Activated CD8-positive, alpha-beta memory T cell treated with anti-CD3 and anti-CD28 coated beads for 36 hours (primary cell): ENCODE results near the gene ABCA2. TPM values are rescaled to one million over a fixed set of nuclear protein-coding genes. Genes with fewer than 3 reads are reported as not detected.

Experiments used
- CTCF ChIA-PET: fragments of 350-600 bp; sonication (Branson Sonifier 250); formaldehyde crosslinking; loops from one replicate; lab custom pipeline; 2021; ENCODE audit warnings: antibody characterized with exemption; lab: Charles Lee
- POLR2A ChIA-PET: fragments of 350-600 bp; sonication (Branson Sonifier 250); formaldehyde crosslinking; loops from one replicate; lab custom pipeline; 2021; ENCODE audit warnings: antibody characterized with exemption; lab: Charles Lee
- total RNA-seq, 2 experiments: library from RNA; stranded (reverse); gene quantifications; one replicate each; pipeline ENCODE4 v1.2.3, GENCODE V29; 2021

Gene ABCA2
- total RNA-seq, 2 experiments from 2014 or later = 9.8 to 10.3 TPM

DNA sequence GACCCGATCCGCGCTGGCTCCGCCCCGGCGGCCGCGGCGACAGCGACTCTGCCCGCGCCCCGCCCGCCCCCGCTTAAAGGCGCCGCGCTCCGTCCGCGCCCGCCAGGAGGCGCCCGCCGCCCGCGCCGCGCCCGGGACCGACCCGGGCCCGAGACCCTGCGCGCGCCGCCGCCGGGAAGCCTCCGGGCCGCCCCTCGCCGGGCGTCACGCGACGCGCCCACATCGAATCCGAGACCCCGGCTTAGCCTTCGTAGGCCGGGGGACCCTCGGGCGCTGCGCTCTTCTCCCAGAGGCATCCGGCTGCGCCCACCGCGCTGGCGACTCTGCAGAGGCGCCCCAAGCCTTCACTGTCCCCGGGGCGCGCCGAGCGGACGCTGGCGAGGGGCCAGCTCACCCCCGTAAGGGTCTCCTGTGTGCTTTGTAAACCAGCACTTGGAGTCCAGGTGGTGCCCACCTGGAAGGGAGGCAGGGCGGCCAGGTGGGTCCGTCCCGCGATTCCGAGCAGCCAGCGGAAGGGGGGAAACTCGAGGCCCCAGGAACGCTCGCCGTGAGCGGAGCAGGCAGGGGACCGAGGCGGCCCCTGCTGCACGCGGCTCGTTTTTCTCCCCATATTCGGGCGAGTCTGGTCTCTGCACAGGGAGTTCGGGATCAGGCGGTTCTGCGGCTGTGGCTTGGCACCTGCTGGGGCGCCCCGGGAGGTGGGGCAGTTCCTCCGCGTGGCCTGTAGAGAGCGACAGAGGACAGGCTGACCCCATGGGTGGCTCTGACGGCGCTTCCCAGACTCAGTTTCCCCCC is 423 bp upstream of the ABCA2 start:
- ChIA-PET CTCF (interaction anchor here (0.7 to 3.6 kb wide), 43 partner anchors 7 to 490 kb away, joined by 3 to 30 read pairs (median 5); partner anchors contain the start of genes AJM1, CLIC3, MAN1B1 and NPDC1), POLR2A (interaction anchor here (1.3 to 1.7 kb wide), 3 partner anchors 28 to 58 kb away, joined by 4 to 5 read pairs (median 4); partner anchors contain the start of genes MAN1B1 and PAXX)

DNA sequence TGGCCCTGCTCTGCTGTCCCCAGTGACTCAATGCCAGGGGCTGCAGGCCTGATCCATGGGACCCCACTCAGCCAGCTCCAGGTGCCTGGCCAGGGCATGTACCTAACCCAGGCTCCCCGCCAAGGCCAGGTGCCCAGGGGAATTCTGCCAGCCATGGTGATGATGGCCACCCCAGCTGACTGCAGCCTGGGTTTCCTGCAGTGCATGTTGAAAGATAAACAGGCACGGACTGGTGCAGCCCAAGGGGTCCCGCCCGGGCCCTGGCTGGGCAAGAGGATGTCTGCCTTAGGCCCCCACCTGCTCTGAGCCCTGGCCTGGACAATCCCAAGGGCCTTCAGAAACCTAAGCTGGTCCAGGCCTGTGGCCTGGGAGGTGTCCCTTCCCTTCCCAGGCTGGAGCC is 1.2 kb downstream of the ABCA2 start:
- ChIA-PET POLR2A (interaction anchor here (1.0 to 1.7 kb wide), 3 partner anchors 27 to 141 kb away, joined by 3 to 5 read pairs (median 4); partner anchors contain the start of genes MAN1B1 and TRAF2), CTCF (interaction anchor here (0.6 to 4.0 kb wide), 10 partner anchors 8 to 133 kb away, joined by 3 to 24 read pairs (median 4); partner anchors contain the start of genes NPDC1 and PAXX)

DNA sequence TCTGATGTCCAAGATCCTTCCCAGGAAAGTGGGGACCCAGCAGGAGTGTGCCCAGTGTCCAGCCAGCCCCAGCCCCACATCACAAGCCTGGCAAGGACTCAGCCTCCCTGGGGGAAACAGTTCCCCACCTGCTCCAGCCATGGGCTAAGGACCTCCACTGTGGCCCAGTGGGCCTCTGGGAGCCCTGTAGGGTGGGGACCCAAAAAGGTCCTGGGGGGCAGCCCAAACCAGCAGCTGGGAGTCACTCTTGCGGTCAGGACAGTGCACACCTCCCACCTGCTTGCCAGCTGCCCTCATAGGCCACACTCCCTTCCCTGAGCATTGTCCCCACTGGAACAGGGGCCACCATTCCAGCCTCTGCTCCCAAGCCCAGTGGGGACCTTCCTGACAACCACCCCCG is 1.7 kb downstream of the ABCA2 start:
- ChIA-PET POLR2A (interaction anchor here (1.0 to 1.3 kb wide), 2 partner anchors 26 to 141 kb away, joined by 3 to 5 read pairs; partner anchors contain the start of gene TRAF2), CTCF (interaction anchor here (0.6 to 4.0 kb wide), 11 partner anchors 9 to 133 kb away, joined by 3 to 24 read pairs (median 3); partner anchors contain the start of genes NPDC1 and PAXX)

DNA sequence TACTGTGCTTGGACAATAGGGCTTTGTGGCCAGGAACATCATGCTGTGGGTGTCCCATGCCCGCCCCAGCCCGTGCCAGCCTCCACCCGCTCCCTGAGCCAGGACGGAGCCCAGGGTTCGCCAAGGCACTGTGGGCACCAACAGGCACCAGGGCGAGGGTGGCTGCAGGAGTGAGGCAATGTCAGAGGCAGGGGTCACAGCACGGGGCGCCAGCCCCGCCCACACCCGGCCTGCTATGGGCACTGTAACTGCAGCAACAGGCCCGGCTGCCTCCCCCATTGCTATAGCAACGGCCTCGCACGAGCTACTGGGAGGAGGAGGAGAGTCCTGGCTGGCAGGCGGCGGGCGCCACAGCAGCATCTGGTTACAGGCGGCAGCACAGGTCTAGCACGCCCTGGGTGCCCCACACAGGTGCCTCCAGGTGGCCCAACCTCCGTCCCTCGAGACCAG is 2.5 kb downstream of the ABCA2 start:
- CTCF ChIA-PET = interaction anchor here (0.7 to 4.0 kb wide), 10 partner anchors 10 to 197 kb away, joined by 3 to 24 read pairs (median 4); partner anchors contain the start of gene NPDC1
- POLR2A ChIA-PET = no interaction called here

DNA sequence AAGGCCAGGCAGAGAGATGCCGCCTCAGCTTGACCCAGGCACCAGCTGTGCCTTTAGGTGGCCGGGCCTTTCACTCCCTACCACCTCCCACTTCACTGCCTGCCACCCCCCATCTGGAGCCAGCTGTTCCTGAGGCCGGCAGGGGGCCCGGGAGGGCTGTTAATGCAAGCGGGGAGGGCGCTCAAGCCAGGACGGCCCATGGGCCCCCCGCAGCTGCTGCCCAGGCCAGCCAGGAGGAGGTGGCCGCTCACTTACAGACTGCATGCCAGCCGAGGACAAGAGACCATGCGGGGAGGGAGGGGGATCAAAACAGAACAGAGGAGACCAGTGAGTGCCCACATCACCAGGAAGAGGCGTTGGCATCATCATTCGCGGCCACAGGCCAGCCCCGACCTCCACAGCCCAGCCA is 4.5 kb downstream of the ABCA2 start:
- ChIA-PET POLR2A (no interaction called here), CTCF (interaction anchor here (6.0 kb wide), 1 partner anchor 12 kb away, joined by 31 read pairs; no protein-coding TSS in a partner anchor)

DNA sequence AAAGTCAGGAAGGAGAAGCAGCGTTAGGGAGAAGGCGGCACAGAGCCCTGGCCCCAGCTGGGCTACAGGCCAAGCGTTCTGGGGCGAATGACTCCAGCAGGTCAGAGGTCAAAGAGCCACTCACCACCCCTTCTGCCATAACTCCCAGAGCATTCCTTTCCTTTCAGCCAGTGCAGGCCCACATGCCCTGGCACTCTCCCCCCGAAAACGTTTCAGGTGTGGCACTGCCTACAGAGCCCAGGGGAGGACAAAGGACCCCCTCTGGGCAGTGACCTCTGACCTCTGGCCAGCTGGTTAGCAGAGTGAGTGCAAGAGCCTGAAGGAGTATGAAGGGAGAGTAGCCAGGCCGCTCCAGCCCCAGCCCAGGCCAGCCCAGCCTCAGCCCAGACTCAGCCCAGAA is 4.9 kb downstream of the ABCA2 start:
- POLR2A ChIA-PET = no interaction called here
- CTCF ChIA-PET = interaction anchor here (6.0 kb wide), 1 partner anchor 12 kb away, joined by 31 read pairs; no protein-coding TSS in a partner anchor

DNA sequence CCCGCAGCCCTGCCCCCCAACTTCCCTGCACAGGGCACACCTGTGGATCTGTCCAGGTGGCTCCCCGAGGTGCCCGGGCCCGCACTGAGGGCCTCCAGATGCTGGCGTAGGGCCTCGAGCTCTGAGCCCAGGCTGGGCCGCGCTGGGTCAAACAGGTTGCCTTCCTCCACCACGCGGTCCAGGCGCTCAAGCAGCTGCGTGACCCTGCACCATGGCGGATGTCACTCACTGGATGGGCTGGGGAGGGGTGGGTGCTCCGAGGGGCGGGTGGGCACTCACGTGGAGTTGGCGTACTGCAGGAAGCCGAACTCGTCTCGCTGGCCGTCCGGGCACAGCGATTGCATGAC is 5.4 kb downstream of the ABCA2 start:
- CTCF ChIA-PET = interaction anchor here (0.6 to 6.0 kb wide), 3 partner anchors 13 to 48 kb away, joined by 3 to 31 read pairs (median 3); partner anchors contain the start of gene SAPCD2
- POLR2A ChIA-PET = interaction anchor here (0.5 kb wide), 1 partner anchor 151 kb away, joined by 3 read pairs; no protein-coding TSS in a partner anchor

DNA sequence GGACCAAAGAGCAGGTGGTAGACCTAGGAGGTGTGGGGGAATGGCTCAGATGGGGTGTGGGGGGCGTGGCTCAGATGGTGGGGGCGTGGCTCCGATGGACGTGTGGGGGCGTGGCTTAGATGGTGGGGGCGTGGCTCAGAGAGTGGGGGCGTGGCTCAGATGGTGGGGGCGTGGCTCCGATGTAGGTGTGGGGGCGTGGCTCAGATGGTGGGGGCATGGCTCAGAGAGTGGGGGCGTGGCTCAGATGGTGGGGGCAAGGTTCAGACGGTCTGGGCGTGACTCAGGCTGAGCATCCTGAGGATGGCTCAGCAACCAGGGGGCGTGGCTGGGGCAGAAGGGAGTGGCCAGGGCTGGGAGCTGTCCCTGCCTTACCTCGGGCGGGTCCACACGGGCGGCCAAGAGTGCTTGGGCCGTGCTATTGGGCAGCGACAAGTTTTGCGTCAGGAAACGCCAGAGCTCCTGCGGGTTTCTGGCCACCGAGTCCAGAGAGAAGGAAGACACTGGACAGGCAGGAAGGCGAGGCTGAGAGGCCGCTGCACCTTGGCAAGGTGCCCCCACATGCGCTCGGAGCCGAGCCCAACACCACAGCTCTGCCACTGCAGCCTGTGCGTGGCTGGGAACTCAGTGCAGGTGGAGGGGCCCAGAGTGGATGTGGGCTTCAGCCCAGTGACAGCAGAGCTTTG is 5.9 kb downstream of the ABCA2 start:
- POLR2A ChIA-PET = interaction anchor here (0.5 to 0.6 kb wide), 2 partner anchors 150 to 211 kb away, joined by 3 to 5 read pairs; no protein-coding TSS in a partner anchor
- CTCF ChIA-PET = interaction anchor here (0.6 to 6.0 kb wide), 3 partner anchors 13 to 48 kb away, joined by 3 to 31 read pairs (median 3); partner anchors contain the start of gene SAPCD2

DNA sequence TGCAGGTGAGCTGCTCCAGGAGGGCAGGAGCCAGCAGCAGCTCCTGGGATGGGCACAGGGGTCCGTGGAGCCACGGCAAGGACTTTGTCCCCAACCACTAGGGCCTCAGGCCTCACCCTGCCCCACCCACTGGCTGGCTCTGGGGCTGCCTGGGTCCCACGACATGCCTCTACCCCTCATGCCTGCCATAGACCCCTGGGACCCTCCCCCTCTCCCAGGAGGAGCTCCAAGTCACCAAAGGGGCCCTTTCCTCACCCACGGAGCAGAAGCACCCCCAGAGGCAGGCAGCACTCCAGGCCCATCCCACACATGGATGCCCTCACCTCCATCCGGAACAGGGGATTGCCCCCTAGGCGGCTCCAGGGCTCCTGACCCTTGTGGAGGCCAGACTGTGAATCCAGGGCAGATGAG is 6.5 kb downstream of the ABCA2 start:
- ChIA-PET POLR2A (interaction anchor here (0.6 to 1.2 kb wide), 2 partner anchors 13 to 210 kb away, joined by 3 to 5 read pairs; no protein-coding TSS in a partner anchor), CTCF (interaction anchor here (1.0 to 6.0 kb wide), 2 partner anchors 8 to 14 kb away, joined by 4 to 31 read pairs; no protein-coding TSS in a partner anchor)

DNA sequence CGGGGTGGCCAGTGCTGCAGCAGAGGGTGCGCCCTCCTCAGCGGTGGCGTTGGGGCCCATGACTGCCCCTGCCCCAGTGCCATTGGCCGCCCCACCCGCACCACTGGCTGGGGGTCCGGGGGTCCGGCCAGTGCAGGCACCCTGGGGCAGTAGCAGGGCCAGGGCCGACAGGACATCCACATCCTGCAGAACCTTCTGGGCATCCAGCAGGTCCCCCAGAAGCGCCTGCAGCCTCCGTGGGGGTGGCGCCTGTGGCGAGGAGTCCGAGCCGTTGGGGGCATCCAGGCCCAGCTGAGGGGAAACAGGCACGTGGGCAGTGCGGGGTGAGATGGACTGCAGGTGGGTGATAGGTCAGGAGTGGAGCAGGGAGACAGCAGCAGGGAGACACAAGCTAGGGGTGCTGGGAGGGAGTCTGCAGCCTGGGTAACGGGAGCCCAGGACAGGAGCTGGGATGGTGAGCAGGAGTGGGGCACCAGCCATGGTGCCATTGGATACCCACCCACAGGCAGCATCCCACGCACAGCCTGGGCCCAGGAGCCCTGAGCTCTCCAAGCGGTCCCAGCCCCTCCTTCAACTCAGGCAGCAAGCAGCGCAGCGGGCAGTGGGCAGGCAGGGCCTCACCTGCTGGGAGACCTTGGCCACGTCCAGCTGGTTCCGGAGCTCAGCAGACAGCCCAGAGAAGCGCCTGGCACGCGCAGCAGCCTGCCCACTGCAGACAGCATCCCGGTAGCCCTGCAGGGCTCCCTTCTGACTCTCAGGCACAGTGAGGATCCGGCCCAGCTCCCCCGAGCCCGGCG is 7.1 kb downstream of the ABCA2 start:
- POLR2A ChIA-PET = interaction anchor here (1.2 kb wide), 1 partner anchor 14 kb away, joined by 3 read pairs; no protein-coding TSS in a partner anchor
- CTCF ChIA-PET = interaction anchor here (1.0 to 6.0 kb wide), 3 partner anchors 8 to 43 kb away, joined by 4 to 31 read pairs (median 4); no protein-coding TSS in a partner anchor

DNA sequence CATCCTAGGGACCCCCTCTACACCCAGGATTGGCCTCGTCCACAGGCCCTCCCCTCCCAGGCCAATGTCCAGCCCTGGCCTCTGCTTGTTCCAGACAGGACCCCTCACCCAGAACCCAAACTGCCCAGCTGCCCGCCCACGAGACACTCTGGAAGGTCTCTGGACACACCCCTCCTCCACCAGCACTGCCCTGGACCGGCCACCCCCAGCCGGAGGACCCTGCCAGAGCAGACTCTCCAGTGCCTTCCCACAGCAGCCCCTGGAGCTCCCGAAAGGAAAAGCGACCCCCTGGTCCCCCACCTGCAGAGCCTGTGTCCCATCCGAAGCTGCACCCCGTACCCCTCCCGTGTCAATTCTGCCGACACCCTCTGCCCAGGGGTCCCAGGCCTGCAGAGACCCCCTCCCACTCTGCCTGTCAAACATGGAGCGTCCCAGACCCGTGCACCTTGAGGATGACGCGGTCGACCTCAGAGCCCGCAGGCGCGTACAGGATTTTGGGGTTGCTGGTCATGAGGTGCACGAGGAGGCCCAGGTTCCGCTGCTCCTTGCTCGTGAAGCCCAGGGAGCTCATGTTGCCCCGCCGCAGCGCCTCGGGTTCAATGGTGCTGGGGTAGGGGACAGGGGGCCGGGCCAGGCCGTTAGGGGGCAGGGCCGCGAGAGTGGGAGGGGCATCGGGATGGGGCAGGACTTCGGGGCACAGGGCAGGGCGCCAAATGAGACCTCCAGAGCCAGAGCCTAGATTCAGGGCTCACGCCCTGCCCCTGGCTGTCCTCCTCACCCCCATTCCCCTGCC is 8.0 kb downstream of the ABCA2 start:
- POLR2A ChIA-PET = interaction anchor here (0.6 to 1.2 kb wide), 2 partner anchors 15 to 577 kb away, joined by 3 to 6 read pairs; no protein-coding TSS in a partner anchor
- CTCF ChIA-PET = interaction anchor here (0.7 to 6.0 kb wide), 6 partner anchors 9 to 250 kb away, joined by 3 to 31 read pairs (median 4); partner anchors contain the start of gene ABCA2

DNA sequence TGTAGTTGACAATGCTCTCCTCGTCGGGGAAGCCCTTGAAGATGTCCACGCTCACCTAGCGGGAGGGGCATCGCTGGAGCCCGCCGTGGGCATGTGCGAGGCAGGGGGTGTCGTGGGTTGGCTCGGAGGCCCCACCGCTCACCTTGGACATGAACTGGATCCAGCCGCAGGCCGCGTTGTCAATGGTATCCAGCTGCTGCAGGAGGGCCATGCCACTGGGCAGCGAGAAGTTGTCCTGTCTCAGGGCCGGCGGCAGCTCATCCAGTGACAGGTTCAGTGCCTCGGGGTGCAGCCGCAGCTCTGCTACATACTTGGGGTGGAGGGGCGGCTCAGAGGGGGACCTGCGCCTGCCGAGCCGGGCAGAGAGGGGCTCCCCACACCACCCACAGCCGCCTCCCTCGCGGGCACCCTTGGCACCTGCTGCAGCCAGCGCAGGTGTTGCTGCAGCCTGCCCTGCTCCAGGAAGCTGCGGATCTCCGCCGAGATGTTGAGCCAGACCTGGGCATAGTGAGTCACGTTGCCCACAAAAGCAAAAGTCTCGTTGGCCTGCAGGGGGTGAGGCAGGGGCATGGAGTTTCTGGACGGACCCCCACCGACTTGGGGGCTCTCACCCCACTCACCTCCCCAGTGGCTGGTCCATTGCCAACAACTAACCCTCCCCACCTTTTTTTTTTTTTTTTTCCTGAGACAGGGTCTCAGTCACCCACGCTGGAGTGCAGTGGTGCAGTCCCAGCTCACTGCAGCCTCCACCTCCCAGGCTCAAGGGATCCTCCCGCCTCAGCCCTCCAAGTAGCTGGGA is 9.1 kb downstream of the ABCA2 start:
- CTCF ChIA-PET = interaction anchor here (0.7 to 6.0 kb wide), 6 partner anchors 10 to 248 kb away, joined by 3 to 31 read pairs (median 6); partner anchors contain the start of gene ABCA2
- POLR2A ChIA-PET = no interaction called here

DNA sequence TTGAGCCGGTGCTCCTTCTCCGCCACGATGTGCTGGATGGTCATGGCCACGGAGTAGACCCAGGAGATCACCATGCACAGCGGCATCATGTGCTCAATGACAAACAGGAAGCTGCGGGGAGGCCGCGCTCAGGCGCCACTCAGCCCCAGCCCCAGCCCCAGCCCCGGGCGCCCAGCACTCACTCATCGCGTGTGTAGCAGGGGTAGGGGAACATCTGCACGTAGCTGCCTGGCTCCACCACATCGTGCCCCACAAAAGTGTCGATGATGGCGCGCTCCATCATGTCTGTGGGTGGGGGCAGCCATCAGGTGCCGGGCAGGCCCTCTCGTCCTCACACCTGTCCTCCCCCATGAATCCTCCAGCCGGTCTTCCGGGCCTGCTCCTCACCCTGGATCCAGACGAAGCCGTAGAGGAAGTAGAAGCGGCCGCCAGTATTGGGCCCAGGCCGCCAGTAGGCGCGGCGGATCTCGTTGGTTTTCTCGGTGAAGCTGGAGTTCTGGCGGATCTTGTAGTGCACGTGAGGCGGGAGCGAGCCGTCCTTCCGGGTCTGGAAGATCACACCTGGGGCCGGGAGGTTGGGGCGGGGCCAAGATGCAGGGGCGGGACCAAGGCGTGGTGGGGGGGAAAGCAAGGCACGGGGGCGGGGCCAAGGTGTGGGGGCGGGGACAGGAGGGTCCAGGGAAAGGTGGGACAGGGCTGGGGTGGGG is 10.1 kb downstream of the ABCA2 start:
- CTCF ChIA-PET = interaction anchor here (1.5 to 6.0 kb wide), 2 partner anchors 17 to 50 kb away, joined by 7 to 31 read pairs; no protein-coding TSS in a partner anchor
- POLR2A ChIA-PET = no interaction called here

DNA sequence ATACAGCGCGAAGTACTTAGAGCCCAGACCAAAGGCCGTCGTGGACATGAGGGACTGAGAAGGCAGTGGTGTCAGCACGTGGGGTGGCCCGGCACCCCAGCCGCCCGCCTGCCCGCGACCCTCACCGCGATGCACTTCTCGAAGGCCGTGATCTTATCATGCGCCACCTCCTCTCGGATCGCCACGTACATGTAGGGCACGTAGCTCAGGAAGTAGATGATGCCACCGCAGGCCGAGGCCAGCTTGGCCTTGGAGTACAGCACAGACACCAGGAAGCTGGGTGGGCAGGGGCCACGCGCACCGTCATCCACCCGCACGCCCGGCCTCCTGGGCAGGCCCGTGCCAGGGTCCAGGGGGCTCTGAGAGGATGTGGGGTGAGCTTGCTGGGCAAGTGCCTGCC is 11.0 kb downstream of the ABCA2 start:
- ChIA-PET POLR2A (no interaction called here), CTCF (interaction anchor here (3.1 kb wide), 1 partner anchor 12 kb away, joined by 10 read pairs; the partner anchor contains the start of gene ABCA2)

DNA sequence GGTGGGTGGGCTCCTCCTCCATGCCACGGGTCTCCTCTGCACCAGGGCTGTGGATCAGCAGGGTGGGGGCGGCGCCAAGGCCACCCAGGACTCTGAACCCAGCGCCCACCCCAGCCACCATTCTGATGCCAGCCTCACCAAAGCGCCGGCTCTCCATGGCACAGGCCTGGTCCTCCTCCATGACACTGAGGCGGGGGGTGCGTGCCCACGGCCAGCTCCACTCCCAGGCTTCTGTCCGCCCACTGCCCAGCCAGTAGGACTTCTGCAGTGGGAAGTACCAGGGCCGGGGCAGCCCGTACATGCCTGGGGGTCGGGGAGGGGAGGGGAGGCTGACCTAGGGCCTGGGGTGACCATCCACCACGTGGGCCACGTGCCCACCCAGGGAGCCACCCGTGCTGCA is 11.6 kb downstream of the ABCA2 start:
- POLR2A ChIA-PET = no interaction called here
- CTCF ChIA-PET = interaction anchor here (3.1 kb wide), 1 partner anchor 13 kb away, joined by 10 read pairs; the partner anchor contains the start of gene ABCA2
